Measurements from ENCODE around the gene COL6A2.

DNA sequence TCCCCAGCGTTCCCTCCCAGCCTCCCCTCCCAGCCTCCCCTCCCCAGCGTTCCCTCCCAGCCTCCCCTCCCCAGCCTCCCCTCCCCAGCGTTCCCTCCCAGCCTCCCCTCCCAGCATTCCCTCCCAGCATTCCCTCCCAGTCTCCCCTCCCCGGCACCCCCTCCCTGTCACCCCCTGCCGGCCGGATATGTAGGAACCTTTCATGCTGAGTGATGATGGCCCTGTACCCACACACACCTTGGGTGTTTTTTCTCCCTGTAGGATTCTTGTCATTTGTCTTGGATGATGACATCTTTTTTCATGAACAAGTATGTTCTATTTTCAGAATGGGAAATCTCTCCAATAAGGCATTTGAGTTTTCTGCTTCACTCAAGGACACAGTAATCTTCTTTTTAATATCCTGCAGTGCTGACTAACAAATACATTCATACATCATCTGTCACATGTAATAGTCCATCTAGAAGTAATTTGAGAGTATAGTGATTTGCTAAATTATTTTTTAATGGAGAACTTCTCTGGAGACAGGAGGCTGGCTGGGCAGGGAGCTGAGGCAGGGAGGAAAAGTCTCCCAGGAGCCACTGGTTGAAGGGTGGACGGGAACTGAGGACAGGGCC, 38.0 kb downstream of the COL6A2 start:
- TF ChIP-seq, protein P1, sequence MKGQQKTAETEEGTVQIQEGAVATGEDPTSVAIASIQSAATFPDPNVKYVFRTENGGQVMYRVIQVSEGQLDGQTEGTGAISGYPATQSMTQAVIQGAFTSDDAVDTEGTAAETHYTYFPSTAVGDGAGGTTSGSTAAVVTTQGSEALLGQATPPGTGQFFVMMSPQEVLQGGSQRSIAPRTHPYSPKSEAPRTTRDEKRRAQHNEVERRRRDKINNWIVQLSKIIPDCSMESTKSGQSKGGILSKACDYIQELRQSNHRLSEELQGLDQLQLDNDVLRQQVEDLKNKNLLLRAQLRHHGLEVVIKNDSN (CRISPR knock-in tag; IDR thresholded peaks at IDR 0.05): no peak
- TF ChIP-seq, protein P2, sequence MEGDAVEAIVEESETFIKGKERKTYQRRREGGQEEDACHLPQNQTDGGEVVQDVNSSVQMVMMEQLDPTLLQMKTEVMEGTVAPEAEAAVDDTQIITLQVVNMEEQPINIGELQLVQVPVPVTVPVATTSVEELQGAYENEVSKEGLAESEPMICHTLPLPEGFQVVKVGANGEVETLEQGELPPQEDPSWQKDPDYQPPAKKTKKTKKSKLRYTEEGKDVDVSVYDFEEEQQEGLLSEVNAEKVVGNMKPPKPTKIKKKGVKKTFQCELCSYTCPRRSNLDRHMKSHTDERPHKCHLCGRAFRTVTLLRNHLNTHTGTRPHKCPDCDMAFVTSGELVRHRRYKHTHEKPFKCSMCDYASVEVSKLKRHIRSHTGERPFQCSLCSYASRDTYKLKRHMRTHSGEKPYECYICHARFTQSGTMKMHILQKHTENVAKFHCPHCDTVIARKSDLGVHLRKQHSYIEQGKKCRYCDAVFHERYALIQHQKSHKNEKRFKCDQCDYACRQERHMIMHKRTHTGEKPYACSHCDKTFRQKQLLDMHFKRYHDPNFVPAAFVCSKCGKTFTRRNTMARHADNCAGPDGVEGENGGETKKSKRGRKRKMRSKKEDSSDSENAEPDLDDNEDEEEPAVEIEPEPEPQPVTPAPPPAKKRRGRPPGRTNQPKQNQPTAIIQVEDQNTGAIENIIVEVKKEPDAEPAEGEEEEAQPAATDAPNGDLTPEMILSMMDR (IDR thresholded peaks at IDR 0.05): no peak
- TF ChIP-seq ZNF317 (CRISPR knock-in tag; IDR thresholded peaks at IDR 0.05; ENCODE audit: borderline replicate concordance, low read depth): no peak
- TF ChIP-seq, protein P3, sequence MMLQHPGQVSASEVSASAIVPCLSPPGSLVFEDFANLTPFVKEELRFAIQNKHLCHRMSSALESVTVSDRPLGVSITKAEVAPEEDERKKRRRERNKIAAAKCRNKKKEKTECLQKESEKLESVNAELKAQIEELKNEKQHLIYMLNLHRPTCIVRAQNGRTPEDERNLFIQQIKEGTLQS (CRISPR knock-in tag; conservative IDR thresholded peaks at IDR 0.05): no peak
- no peak for TF ChIP-seq RELA (CRISPR knock-in tag; IDR thresholded peaks at IDR 0.05; ENCODE audit: borderline replicate concordance)
- TF ChIP-seq, protein P4, sequence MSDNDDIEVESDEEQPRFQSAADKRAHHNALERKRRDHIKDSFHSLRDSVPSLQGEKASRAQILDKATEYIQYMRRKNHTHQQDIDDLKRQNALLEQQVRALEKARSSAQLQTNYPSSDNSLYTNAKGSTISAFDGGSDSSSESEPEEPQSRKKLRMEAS (CRISPR knock-in tag; IDR thresholded peaks at IDR 0.05): no peak
- TF ChIP-seq, protein P5, sequence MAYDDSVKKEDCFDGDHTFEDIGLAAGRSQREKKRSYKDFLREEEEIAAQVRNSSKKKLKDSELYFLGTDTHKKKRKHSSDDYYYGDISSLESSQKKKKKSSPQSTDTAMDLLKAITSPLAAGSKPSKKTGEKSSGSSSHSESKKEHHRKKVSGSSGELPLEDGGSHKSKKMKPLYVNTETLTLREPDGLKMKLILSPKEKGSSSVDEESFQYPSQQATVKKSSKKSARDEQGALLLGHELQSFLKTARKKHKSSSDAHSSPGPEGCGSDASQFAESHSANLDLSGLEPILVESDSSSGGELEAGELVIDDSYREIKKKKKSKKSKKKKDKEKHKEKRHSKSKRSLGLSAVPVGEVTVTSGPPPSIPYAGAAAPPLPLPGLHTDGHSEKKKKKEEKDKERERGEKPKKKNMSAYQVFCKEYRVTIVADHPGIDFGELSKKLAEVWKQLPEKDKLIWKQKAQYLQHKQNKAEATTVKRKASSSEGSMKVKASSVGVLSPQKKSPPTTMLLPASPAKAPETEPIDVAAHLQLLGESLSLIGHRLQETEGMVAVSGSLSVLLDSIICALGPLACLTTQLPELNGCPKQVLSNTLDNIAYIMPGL (CRISPR knock-in tag; IDR thresholded peaks at IDR 0.05): no peak
- TF ChIP-seq CREB1 (CRISPR knock-in tag; IDR thresholded peaks at IDR 0.05): no peak
- no peak for TF ChIP-seq ZNF138 (CRISPR knock-in tag; conservative IDR thresholded peaks at IDR 0.05)
- TF ChIP-seq, protein P6, sequence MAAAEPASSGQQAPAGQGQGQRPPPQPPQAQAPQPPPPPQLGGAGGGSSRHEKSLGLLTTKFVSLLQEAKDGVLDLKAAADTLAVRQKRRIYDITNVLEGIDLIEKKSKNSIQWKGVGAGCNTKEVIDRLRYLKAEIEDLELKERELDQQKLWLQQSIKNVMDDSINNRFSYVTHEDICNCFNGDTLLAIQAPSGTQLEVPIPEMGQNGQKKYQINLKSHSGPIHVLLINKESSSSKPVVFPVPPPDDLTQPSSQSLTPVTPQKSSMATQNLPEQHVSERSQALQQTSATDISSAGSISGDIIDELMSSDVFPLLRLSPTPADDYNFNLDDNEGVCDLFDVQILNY (CRISPR knock-in tag; IDR thresholded peaks at IDR 0.05): no peak
- no peak for TF ChIP-seq ATF1 (CRISPR knock-in tag; IDR thresholded peaks at IDR 0.05)
